ENCODE measurements around the gene NPRL2. TPM values are rescaled to one million over a fixed set of nuclear protein-coding genes. Genes with fewer than 3 reads are reported as not detected.
A peak's percentile ranks its signal among the peaks of the same experiment; 100 is the strongest.

NPRL2 gene
- total and polyA plus RNA-seq, 9 of the 15 experiments (the other 6 are each of a cell fraction or from before 2014, with no cell fraction given), result 17.4 to 40.4 (median 24.4) TPM

DNA sequence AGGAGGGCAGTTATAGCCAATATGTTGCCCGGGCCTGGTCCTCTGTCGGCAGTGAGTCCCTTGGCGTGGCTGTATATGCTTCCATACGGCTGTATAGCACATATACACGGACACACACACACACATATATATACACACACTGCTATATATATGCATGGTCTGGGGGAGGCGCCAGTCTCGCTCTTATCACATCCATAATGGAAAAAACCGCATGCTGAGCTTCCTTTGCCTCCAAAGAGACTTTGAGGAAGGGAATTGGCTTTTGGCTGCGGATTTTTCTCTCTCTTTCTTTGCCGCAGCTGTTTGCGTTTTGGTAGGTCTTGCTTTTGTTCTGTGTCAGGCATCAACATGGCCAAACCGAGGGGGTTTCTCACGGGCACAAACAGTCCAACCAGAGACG, 20.0 kb upstream of the NPRL2 start (continued):
- TF ChIP-seq, protein P1, sequence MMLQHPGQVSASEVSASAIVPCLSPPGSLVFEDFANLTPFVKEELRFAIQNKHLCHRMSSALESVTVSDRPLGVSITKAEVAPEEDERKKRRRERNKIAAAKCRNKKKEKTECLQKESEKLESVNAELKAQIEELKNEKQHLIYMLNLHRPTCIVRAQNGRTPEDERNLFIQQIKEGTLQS (IDR thresholded peaks at IDR 0.05), result no peak
- TF ChIP-seq, protein P1 (CRISPR knock-in tag; conservative IDR thresholded peaks at IDR 0.05), result no peak
- no peak for TF ChIP-seq HDAC6 (IDR thresholded peaks at IDR 0.05; ENCODE audit: low read depth, low read length)
- peak; percentile 69; the same call in 1 of the 2 replicates for TF ChIP-seq ZSCAN29 (IDR thresholded peaks at IDR 0.05)
- TF ChIP-seq CBX3 (IDR thresholded peaks at IDR 0.05; ENCODE audit: borderline replicate concordance in 1 of 2, low read length in 2 of 2), result no peak
- TF ChIP-seq TRIM28 (IDR thresholded peaks at IDR 0.05), result no peak
- TF ChIP-seq E2F3 (CRISPR knock-in tag; IDR thresholded peaks at IDR 0.05), result no peak
- TF ChIP-seq, protein P2, sequence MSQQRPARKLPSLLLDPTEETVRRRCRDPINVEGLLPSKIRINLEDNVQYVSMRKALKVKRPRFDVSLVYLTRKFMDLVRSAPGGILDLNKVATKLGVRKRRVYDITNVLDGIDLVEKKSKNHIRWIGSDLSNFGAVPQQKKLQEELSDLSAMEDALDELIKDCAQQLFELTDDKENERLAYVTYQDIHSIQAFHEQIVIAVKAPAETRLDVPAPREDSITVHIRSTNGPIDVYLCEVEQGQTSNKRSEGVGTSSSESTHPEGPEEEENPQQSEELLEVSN (IDR thresholded peaks at IDR 0.05; ENCODE audit: borderline replicate concordance in 1 of 2, extremely low read depth in 1 of 2, insufficient read depth in 1 of 2, insufficient read length in 1 of 2, low read depth in 1 of 2, low read length in 1 of 2, poor library complexity in 1 of 2, severe bottlenecking in 1 of 2), result peak in 1 of 2 experiments; percentile 56
- TF ChIP-seq MYC (IDR thresholded peaks at IDR 0.05; ENCODE audit: low read depth, low read length), result 0 out of 2 replicates have a peak, but pooled peaks have one; percentile 42
- TF ChIP-seq MYC (CRISPR knock-in tag; IDR thresholded peaks at IDR 0.05; ENCODE audit: borderline replicate concordance, low read depth), result no peak
- TF ChIP-seq NCOR1 (IDR thresholded peaks at IDR 0.05), result no peak
- peak; percentile 59 for TF ChIP-seq DEAF1 (CRISPR knock-in tag; IDR thresholded peaks at IDR 0.05)
- TF ChIP-seq, protein P3, sequence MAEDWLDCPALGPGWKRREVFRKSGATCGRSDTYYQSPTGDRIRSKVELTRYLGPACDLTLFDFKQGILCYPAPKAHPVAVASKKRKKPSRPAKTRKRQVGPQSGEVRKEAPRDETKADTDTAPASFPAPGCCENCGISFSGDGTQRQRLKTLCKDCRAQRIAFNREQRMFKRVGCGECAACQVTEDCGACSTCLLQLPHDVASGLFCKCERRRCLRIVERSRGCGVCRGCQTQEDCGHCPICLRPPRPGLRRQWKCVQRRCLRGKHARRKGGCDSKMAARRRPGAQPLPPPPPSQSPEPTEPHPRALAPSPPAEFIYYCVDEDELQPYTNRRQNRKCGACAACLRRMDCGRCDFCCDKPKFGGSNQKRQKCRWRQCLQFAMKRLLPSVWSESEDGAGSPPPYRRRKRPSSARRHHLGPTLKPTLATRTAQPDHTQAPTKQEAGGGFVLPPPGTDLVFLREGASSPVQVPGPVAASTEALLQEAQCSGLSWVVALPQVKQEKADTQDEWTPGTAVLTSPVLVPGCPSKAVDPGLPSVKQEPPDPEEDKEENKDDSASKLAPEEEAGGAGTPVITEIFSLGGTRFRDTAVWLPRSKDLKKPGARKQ (CRISPR knock-in tag; IDR thresholded peaks at IDR 0.05), result no peak
- peak; percentile 53; the same call in 1 of the 2 replicates for TF ChIP-seq MAX (CRISPR knock-in tag; IDR thresholded peaks at IDR 0.05)
- 0 out of 2 replicates have a peak, but pooled peaks have one; percentile 15 for TF ChIP-seq ZNF263 (CRISPR knock-in tag; IDR thresholded peaks at IDR 0.05; ENCODE audit: borderline replicate concordance)
- TF ChIP-seq L3MBTL2 (IDR thresholded peaks at IDR 0.05), result peak; percentile 82
- no peak for TF ChIP-seq RBM17 (IDR thresholded peaks at IDR 0.05; ENCODE audit: borderline replicate concordance, low read depth, low read length)
- no peak for TF ChIP-seq ZNF589 (CRISPR knock-in tag; IDR thresholded peaks at IDR 0.05; ENCODE audit: low read depth)
- TF ChIP-seq CTCF (IDR thresholded peaks at IDR 0.05 in 2 of 3, conservative IDR thresholded peaks at IDR 0.05 in 1 of 3; ENCODE audit: insufficient read depth in 2 of 3, low read depth in 1 of 3, low read length in 3 of 3), result peak; percentile 46 to 72 (median 55)

Measured in K562 (cell line).